Endometrial microvascular endothelial cells (primary cell): ENCODE results near the gene PTPRN2. TPM values are rescaled to one million over a fixed set of nuclear protein-coding genes. Genes with fewer than 3 reads are reported as not detected.
"Not testable (repeated sequence)": the region's sequence is repeated elsewhere in the genome, so short reads cannot be mapped to it uniquely, and the experiment has no call there.

Experiments used
- in situ Hi-C: cut with HindIII; loops from 2 replicates; pipeline ENCODE4 v1.10.0; 2017; ENCODE audit warnings: low sequenced_read_pairs, low pct_unique_long_range_greater_than_20kb; ENCODE audit errors: inconsistent ontology term
- total RNA-seq: library from RNA; depleted of rRNA; stranded (reverse); fragments of >200 nt; gene quantifications from one replicate; pipeline ENCODE4 v1.2.3, GENCODE V29; 2015; ENCODE audit errors: inconsistent ontology term

The PTPRN2 gene
- total RNA-seq, 1 donor from 2014 or later = 13.3 TPM

DNA sequence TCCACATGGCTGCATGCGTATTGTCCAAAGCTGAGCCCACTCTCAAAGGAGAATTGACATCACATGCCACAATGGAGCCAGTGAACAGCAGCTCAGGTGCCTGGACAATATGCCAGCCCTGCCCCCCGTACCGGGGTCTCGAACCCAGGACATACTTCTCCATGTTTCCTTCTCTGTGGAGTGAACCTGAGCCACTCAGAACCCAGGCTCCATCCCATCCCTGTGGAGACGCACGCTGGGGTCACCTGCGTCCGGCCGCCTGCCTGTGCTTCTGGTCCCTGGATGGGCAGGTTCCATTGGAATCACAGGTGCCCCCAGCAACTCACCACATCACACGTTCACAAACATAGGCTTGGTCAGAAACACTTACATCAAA, 1021.0 kb downstream of the PTPRN2 start:
- in situ Hi-C loops = no loop called here

GRCh38 chr7:157565981-157566630, 1021.5 kb downstream of the PTPRN2 start:
- in situ Hi-C loops = no loop called here

DNA sequence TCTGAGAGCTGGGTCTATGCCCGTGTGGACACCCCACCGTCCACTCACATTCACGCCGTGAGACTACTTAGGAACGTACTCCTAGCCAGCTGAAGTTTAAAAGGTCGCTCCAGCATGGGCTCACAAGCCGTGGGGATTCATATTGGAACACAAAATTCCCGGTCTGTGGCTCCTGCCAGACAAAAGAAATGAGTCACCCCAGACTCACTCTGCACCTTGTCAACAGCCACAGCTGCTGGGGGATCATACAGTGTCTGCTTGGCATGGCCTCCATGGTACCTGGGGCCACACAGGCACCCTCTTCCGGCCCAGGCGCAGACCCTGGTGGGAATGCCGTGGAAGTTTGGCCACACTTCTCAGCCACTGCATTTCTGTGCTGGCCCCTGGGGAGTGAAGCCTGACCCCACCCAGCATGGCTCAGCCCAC, 1022.4 kb downstream of the PTPRN2 start:
- in situ Hi-C loops = no loop called here

- in situ Hi-C loops = no loop called here
Observed at GRCh38 chr7:157564517-157565177, 1023.0 kb downstream of the PTPRN2 start.

GRCh38 chr7:157563467-157564135, 1024.0 kb downstream of the PTPRN2 start:
- in situ Hi-C loops = not testable (repeated sequence)

DNA sequence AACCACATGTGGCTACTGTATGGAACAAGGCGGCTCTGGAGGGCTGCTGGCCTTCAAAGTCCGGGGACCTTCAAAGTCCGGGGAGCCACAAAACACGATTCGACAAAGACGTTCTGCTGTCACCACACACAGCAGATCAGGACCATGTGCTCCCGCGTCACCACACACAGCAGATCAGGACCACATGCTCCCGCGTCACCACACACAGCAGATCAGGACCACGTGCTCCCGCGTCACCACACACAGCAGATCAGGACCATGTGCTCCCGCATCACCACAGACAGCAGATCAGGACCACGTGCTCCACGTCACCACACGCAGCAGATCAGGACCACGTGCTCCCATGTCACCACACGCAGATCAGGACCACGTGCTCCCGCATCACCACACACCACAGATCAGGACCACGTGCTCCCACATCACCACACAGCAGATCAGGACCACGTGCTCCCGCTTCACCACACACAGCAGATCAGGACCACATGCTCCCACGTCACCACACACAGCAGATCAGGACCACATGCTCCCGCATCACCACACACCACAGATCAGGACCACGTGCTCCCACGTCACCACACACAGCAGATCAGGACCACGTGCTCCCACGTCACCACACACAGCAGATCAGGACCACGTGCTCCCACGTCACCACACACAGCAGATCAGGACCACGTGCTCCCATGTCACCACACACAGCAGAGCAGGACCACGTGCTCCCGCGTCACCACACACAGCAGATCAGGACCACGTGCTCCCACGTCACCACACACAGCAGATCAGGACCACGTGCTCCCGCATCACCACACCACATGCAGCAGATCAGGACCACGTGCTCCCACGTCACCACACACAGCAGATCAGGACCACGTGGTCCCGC, 1024.9 kb downstream of the PTPRN2 start:
- in situ Hi-C loops = not testable (repeated sequence)

GRCh38 chr7:157561816-157562410, 1025.7 kb downstream of the PTPRN2 start:
- in situ Hi-C loops = no loop called here

DNA sequence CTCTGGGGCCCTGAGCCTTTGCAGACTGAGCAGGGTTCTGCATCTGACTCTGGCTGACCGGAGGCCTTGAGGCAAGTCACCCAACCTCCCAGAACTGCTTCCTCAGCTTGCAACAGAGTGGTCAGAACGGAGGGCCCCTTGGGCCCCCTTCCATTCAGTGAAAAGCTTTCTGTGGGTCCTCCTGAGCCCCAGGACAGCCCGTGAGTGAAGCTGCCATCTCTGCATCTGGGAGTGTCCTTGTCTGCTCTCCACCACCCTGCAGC, 1026.2 kb downstream of the PTPRN2 start:
- in situ Hi-C loops = no loop called here

DNA sequence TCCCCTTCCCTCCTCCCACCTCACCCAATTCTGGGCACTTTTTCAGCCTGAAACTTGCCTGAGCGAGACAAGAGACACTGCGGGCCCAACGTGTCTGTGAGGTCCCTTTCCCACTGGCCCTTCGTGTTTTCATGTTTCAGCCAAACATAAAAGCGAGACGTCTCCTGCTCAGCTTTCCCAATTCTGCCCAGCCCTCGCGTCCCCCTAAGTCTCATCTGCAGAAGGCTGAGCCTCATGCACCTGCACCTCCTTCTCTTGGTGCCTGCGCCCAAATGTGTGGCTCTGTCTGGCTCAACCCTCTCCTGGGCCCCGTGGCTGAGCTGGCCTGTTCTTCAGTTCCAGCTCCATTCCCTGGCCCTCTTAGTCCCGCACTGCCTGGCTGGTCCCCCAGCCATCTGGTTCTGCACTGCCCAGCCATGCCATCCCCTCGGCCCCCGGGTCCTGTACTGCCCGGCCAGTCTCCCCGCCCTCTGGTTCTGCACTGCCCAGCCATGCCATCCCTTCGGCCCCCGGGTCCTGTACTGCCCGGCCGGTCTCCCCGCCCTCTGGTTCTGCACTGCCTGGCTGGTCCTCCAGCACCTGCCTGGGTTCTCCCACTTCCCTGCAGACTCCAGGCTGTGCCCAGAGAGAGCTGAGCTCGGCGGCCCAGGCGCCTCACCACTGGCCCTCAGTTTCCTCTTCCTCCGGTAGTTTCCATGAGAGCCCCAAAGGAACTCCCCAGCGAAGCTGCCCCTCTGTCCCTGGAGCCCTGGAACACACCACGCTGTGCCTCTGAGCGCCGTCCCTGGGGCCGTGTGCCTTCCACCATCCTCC, 1026.7 kb downstream of the PTPRN2 start:
- in situ Hi-C loops = no loop called here

GRCh38 chr7:157560258-157560654, 1027.4 kb downstream of the PTPRN2 start:
- in situ Hi-C loops = no loop called here

- in situ Hi-C loops = no loop called here
Observed at GRCh38 chr7:157559596-157560257, 1027.9 kb downstream of the PTPRN2 start.

DNA sequence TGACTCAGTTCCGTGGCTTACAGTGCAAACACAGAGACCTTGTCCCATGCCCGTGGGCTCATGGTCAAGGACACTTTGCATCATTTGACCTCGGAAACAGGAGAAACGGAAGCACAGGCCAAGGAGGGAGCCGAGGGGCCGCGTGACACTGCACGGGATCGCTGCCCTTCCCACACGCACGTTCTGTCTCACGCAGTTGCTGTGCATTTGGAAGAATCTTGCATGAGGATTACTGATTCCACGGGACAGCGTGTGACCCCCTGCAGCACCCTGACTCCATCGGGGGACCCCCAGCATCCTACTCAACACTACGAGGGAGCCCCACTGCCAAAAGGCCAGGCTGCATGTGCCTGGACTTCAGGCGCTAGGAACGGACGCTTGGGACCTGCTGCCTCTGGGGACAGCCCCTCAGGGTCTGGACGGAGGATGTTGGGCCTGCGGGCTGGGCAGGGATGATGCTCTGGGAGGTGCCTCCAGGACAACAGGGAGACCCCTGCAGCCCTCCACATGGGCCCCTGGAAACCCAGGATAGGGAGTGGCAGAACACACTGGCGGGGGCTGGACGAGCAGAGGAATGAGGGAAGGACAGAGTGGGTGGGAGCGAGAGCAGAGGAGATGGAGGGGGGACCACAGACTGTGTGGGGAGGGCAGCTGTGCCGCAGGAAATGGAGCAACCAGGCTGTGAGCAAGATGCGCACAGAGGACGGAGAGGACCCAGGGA, 1028.6 kb downstream of the PTPRN2 start:
- in situ Hi-C loops = no loop called here

DNA sequence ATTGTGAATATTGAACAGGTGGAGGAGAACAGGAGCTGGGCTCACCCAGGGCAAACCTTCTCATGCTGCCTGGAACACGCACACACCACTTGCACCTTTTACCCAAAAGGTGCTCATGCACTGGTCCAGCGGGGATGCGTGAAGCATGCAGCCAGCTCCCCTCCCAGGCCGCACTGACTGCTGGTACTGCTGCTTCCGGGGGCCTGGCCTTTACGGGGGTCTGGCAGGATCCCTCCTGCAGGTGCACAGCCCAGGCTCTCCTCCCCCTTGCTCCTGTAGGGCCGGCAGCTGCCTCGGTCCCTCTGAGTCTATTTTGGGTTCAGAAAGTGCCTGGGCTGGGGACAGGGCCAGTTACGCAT, 1029.1 kb downstream of the PTPRN2 start:
- in situ Hi-C loops = no loop called here

- in situ Hi-C loops = no loop called here
Observed at GRCh38 chr7:157558061-157558460, 1029.6 kb downstream of the PTPRN2 start.

- in situ Hi-C loops = no loop called here
Observed at GRCh38 chr7:157557263-157557662, 1030.4 kb downstream of the PTPRN2 start.

DNA sequence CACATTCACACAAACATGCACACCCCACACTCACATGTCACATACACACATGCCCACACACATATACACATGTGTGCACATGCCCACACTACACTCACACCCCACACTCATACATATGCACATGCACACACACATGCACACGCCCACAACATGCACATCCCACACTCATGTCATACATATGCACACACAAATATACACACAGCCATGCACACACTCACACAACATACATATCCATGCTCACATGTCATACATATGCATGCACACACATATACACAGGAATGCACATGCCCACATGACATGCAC, 1031.0 kb downstream of the PTPRN2 start:
- in situ Hi-C loops = no loop called here

GRCh38 chr7:157555944-157556641, 1031.5 kb downstream of the PTPRN2 start:
- in situ Hi-C loops = no loop called here
